ENCODE data around the gene PLEKHA5.
"Not testable (repeated sequence)": the region's sequence is repeated elsewhere in the genome, so short reads cannot be mapped to it uniquely, and the experiment has no call there.

Gene PLEKHA5

GRCh38 chr12:19085090-19085489 lies 44.4 kb upstream of the PLEKHA5 start:
- Histone ChIP-seq H3K27ac (ENCODE audit: low read length) (no peak overlapping the region), H3K4me3 (ENCODE audit: low read length) (no peak overlapping the region), H3K79me2 (ENCODE audit: low read length) (no peaks in the 10 kb centered on the region), H3K9ac (ENCODE audit: low read length) (no peak overlapping the region), H4K20me1 (ENCODE audit: insufficient read depth, low read length) (no peaks in the 10 kb centered on the region), H3K4me2 (ENCODE audit: low read length) (no peak overlapping the region), H3K36me3 (replicated peaks; ENCODE audit: low read depth, low read length) (no peaks in the 10 kb centered on the region), H2AFZ (ENCODE audit: low read depth, low read length) (no peak overlapping the region), H3K9me3 (ENCODE audit: insufficient read depth, low read length) (no peaks in the 10 kb centered on the region), H3K27me3 (ENCODE audit: low read depth, low read length) (no peaks in the 10 kb centered on the region), H3K4me1 (ENCODE audit: low read length) (peaks cover 18% of the 10 kb centered on the region)
- TF ChIP-seq CTCF (IDR thresholded peaks at IDR 0.05; ENCODE audit: low read depth, low read length) (no peak), EZH2phosphoT487 (IDR thresholded peaks at IDR 0.05; ENCODE audit: low read depth) (no peak)

- H3K79me2 ChIP-seq (ENCODE audit: low read length): no peaks in the 10 kb centered on the region
- H3K27ac ChIP-seq (ENCODE audit: low read length): no peak overlapping the region
- H3K9me3 ChIP-seq (ENCODE audit: insufficient read depth, low read length): no peaks in the 10 kb centered on the region
- no peak overlapping the region for H3K9ac ChIP-seq (ENCODE audit: low read length)
- H3K27me3 ChIP-seq (ENCODE audit: low read depth, low read length): no peaks in the 10 kb centered on the region
- TF ChIP-seq CTCF (IDR thresholded peaks at IDR 0.05; ENCODE audit: low read depth, low read length): no peak
- H3K4me1 ChIP-seq (ENCODE audit: low read length): no peaks in the 10 kb centered on the region
- no peaks in the 10 kb centered on the region for H4K20me1 ChIP-seq (ENCODE audit: insufficient read depth, low read length)
- no peaks in the 10 kb centered on the region for H3K36me3 ChIP-seq (replicated peaks; ENCODE audit: low read depth, low read length)
- H3K4me3 ChIP-seq (ENCODE audit: low read length): no peak overlapping the region
- no peak overlapping the region for H3K4me2 ChIP-seq (ENCODE audit: low read length)
- no peak overlapping the region for H2AFZ ChIP-seq (ENCODE audit: low read depth, low read length)
Observed at GRCh38 chr12:19088606-19089005, 40.9 kb upstream of the PLEKHA5 start.

- not testable (repeated sequence) for H3K4me3 ChIP-seq (ENCODE audit: low read length); H2AFZ ChIP-seq (ENCODE audit: low read depth, low read length); H3K9ac ChIP-seq (ENCODE audit: low read length); H4K20me1 ChIP-seq (ENCODE audit: insufficient read depth, low read length); H3K4me1 ChIP-seq (ENCODE audit: low read length); H3K27ac ChIP-seq (ENCODE audit: low read length); H3K79me2 ChIP-seq (ENCODE audit: low read length); H3K27me3 ChIP-seq (ENCODE audit: low read depth, low read length); H3K36me3 ChIP-seq (replicated peaks; ENCODE audit: low read depth, low read length); H3K4me2 ChIP-seq (ENCODE audit: low read length); H3K9me3 ChIP-seq (ENCODE audit: insufficient read depth, low read length)
Observed at GRCh38 chr12:19092482-19092881, 37.1 kb upstream of the PLEKHA5 start.

- TF ChIP-seq CTCF (IDR thresholded peaks at IDR 0.05; ENCODE audit: low read depth, low read length): no peak
- no peak for TF ChIP-seq EZH2phosphoT487 (IDR thresholded peaks at IDR 0.05; ENCODE audit: low read depth)
- Histone ChIP-seq H3K4me1 (ENCODE audit: low read length) (no peaks in the 10 kb centered on the region), H3K4me2 (ENCODE audit: low read length) (no peak overlapping the region), H3K4me3 (ENCODE audit: low read length) (no peak overlapping the region), H3K9ac (ENCODE audit: low read length) (no peak overlapping the region), H3K27ac (ENCODE audit: low read length) (no peak overlapping the region), H3K36me3 (replicated peaks; ENCODE audit: low read depth, low read length) (no peaks in the 10 kb centered on the region), H4K20me1 (ENCODE audit: insufficient read depth, low read length) (no peaks in the 10 kb centered on the region), H3K9me3 (ENCODE audit: insufficient read depth, low read length) (no peaks in the 10 kb centered on the region; the same call in 1 of the 2 replicates), H3K27me3 (ENCODE audit: low read depth, low read length) (no peaks in the 10 kb centered on the region), H3K79me2 (ENCODE audit: low read length) (no peaks in the 10 kb centered on the region), H2AFZ (ENCODE audit: low read depth, low read length) (no peak overlapping the region)
Observed at GRCh38 chr12:19093218-19093617, 36.3 kb upstream of the PLEKHA5 start.

GRCh38 chr12:19095331-19095730 lies 34.2 kb upstream of the PLEKHA5 start:
- Histone ChIP-seq H3K4me2 (ENCODE audit: low read length) (no peak overlapping the region), H3K9ac (ENCODE audit: low read length) (no peak overlapping the region), H3K27me3 (ENCODE audit: low read depth, low read length) (no peaks in the 10 kb centered on the region), H3K9me3 (ENCODE audit: insufficient read depth, low read length) (no peaks in the 10 kb centered on the region; the same call in 1 of the 2 replicates), H3K4me3 (ENCODE audit: low read length) (no peak overlapping the region), H3K36me3 (replicated peaks; ENCODE audit: low read depth, low read length) (no peaks in the 10 kb centered on the region), H4K20me1 (ENCODE audit: insufficient read depth, low read length) (no peaks in the 10 kb centered on the region), H3K27ac (ENCODE audit: low read length) (no peak overlapping the region), H2AFZ (ENCODE audit: low read depth, low read length) (no peak overlapping the region), H3K4me1 (ENCODE audit: low read length) (no peaks in the 10 kb centered on the region), H3K79me2 (ENCODE audit: low read length) (no peaks in the 10 kb centered on the region)
- no peak for TF ChIP-seq EZH2phosphoT487 (IDR thresholded peaks at IDR 0.05; ENCODE audit: low read depth)
- no peak for TF ChIP-seq CTCF (IDR thresholded peaks at IDR 0.05; ENCODE audit: low read depth, low read length)

All from OCI-LY3 (cell line).